Stomach (tissue), 9 donors: ENCODE results near the gene UNC5A. TPM values are rescaled to one million over a fixed set of nuclear protein-coding genes. Genes with fewer than 3 reads are reported as not detected.

ENCODE experiments used
- DNase-seq, 2 donors: peaks; one replicate each; pipeline versions ENCODE4 v3.0.0 to v3.0.0-alpha.2; 2013 to 2019
- H3K27ac ChIP-seq, 5 donors: fragments of 200-600 bp in 4 of 5; sonication (generic) in 4 of 5; one replicate each; pipeline ENCODE4 v1.5.1; 2013 to 2019; ENCODE audit warnings: mild to moderate bottlenecking in 1 of 5, moderate library complexity in 1 of 5
- H3K27me3 ChIP-seq, 3 donors: fragments of 200-600 bp; sonication (generic); one replicate each; pipeline ENCODE4 v1.5.1; 2017 to 2019; ENCODE audit warnings: mixed run types in 1 of 3
- H3K36me3 ChIP-seq, 4 donors: fragments of 200-600 bp; sonication (generic); 1 replicate in 3 of 4; 2 replicates in 1 of 4; pipeline ENCODE4 v1.5.1; 2016 to 2019
- H3K4me1 ChIP-seq, 4 donors: fragments of 200-600 bp; sonication (generic); one replicate each; pipeline ENCODE4 v1.5.1; 2016 to 2019
- H3K4me3 ChIP-seq, 4 donors: fragments of 200-600 bp; sonication (generic) in 3 of 4; one replicate each; pipeline ENCODE4 v1.5.1; 2016 to 2019; ENCODE audit warnings: mild to moderate bottlenecking in 1 of 4
- H3K9me3 ChIP-seq, 4 donors: fragments of 200-600 bp; sonication (generic); one replicate each; pipeline ENCODE4 v1.5.1; 2016 to 2019
- EP300 ChIP-seq: sonication (generic); formaldehyde crosslinking; IDR thresholded peaks from one replicate; pipeline ENCODE4 v1.6.1; 2017; ENCODE audit warnings: antibody characterized with exemption
- POLR2A ChIP-seq, 4 donors: fragments of 450-650 bp; IDR thresholded peaks; one replicate each; pipeline ENCODE4 v1.6.1; 2016; ENCODE audit warnings: antibody characterized with exemption in 4 of 4, control low read depth in 2 of 4, mild to moderate bottlenecking in 1 of 4, moderate library complexity in 1 of 4
- POLR2AphosphoS5 ChIP-seq, 3 donors: sonication (generic); formaldehyde crosslinking; IDR thresholded peaks; one replicate each; pipeline ENCODE4 v1.6.1; 2016; ENCODE audit warnings: antibody characterized with exemption in 3 of 3
- WGBS, 5 donors: extraction: QIAGEN DNeasy Blood & Tissue Kit in 3 of 5; methylation state at CpG; one replicate each; pipeline versions ENCODE4 v1.1.5 to v1.1.7; 2013 to 2018; 5-methylcytosine and 5-hydroxymethylcytosine counted together
- intact Hi-C: fragments of 100-400 bp; cut with DNase I; formaldehyde crosslinking; loops from one replicate; pipeline ENCODE4 v1.15.1; 2023; ENCODE audit warnings: low total_unique reads
- polyA plus RNA-seq, 3 donors: library from polyadenylated mRNA; stranded (reverse); fragments of 200-250 nt; gene quantifications; one replicate each; pipeline ENCODE4 v1.2.3, GENCODE V29; 2013
- total RNA-seq, 5 donors: library from RNA; depleted of rRNA; stranded (reverse); fragments of >200 nt; gene quantifications; one replicate each; pipeline versions ENCODE4 v1.1.0 to v1.2.3, GENCODE V29; 2014 to 2016
- TF ChIP-seq, protein P1 (sequence below), 7 experiments: fragments of 450-650 bp in 4 of 7; fragments of 200-600 bp in 3 of 7; sonication (generic) in 3 of 7; IDR thresholded peaks; one replicate each; pipeline ENCODE4 v1.5.1; 2016 to 2019; ENCODE audit warnings: antibody characterized with exemption in 7 of 7, control low read depth in 2 of 7, mild to moderate bottlenecking in 1 of 7
- donor health status: healthy with polysubstance abuse.
- donor health status: Bipolar disorder and iron deficiency.
- donor health status: healthy.

UNC5A gene
- total and polyA plus RNA-seq, 8 donors, result 0.08 to 0.72 (median 0.46) TPM; not detected in 4

DNA sequence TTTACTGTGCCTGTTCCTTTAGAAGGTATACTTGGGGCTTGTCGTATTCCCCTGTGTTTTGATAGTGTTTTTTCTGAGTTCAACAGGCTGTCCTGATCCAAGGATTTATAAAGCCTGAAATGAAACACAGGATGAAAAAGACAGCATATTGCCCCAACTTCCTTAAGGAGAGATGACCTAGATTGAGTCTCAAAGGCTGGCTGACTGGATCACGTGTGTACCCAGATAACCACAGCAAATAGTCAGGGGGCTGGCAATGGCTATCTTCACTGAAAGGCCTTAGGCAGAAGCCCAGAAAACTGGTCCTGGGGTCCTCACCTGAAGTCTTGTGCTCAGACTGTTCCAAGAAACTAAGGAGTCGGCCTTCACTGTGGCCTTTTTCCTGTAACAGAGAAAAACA, 96.4 kb downstream of the UNC5A start:
- Histone ChIP-seq H3K4me1 (peaks cover 0 to 7% (median 0%) of the 10 kb centered on the region in 4 donors), H3K4me3 (no peak overlapping the region), H3K27ac (no peak overlapping the region), H3K9me3 (no peaks in the 10 kb centered on the region), H3K36me3 (peaks cover 54 to 96% (median 90%) of the 10 kb centered on the region in 4 donors), H3K27me3 (no peaks in the 10 kb centered on the region)
- DNase-seq, result no peak
- TF ChIP-seq POLR2A (IDR thresholded peaks at IDR 0.05) (no peak), EP300 (no peak), POLR2AphosphoS5 (IDR thresholded peaks at IDR 0.05) (no peak)
- TF ChIP-seq, protein P1, sequence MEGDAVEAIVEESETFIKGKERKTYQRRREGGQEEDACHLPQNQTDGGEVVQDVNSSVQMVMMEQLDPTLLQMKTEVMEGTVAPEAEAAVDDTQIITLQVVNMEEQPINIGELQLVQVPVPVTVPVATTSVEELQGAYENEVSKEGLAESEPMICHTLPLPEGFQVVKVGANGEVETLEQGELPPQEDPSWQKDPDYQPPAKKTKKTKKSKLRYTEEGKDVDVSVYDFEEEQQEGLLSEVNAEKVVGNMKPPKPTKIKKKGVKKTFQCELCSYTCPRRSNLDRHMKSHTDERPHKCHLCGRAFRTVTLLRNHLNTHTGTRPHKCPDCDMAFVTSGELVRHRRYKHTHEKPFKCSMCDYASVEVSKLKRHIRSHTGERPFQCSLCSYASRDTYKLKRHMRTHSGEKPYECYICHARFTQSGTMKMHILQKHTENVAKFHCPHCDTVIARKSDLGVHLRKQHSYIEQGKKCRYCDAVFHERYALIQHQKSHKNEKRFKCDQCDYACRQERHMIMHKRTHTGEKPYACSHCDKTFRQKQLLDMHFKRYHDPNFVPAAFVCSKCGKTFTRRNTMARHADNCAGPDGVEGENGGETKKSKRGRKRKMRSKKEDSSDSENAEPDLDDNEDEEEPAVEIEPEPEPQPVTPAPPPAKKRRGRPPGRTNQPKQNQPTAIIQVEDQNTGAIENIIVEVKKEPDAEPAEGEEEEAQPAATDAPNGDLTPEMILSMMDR (IDR thresholded peaks at IDR 0.05), result no peak
- WGBS, 5 donors, result 71 to 80% (median 74%) methylated on average over 3 of the region's 3 CpGs
- intact Hi-C loops, result no loop called here

GRCh38 chr5:176908675-176909368, 98.5 kb downstream of the UNC5A start:
- Histone ChIP-seq H3K4me3 (no peak overlapping the region), H3K27me3 (no peaks in the 10 kb centered on the region), H3K36me3 (peaks cover 48 to 80% (median 73%) of the 10 kb centered on the region in 4 donors), H3K4me1 (peaks cover 0 to 3% (median 0%) of the 10 kb centered on the region in 4 donors), H3K9me3 (no peaks in the 10 kb centered on the region), H3K27ac (no peak overlapping the region)
- 89 to 95% (median 93%) methylated on average over 5 of the region's 5 CpGs for WGBS, 5 donors
- no peak for DNase-seq
- no peak for TF ChIP-seq POLR2AphosphoS5 (IDR thresholded peaks at IDR 0.05)
- TF ChIP-seq, protein P1 (IDR thresholded peaks at IDR 0.05), result no peak
- no peak for TF ChIP-seq EP300
- TF ChIP-seq POLR2A (IDR thresholded peaks at IDR 0.05), result no peak
- intact Hi-C loops, result no loop called here

- H3K4me3 ChIP-seq, result no peak overlapping the region
- no peak overlapping the region for H3K27ac ChIP-seq
- intact Hi-C loops, result no loop called here
- H3K27me3 ChIP-seq, result no peaks in the 10 kb centered on the region
- WGBS, 5 donors, result 61 to 69% (median 64%) methylated on average over 2 of the region's 2 CpGs
- TF ChIP-seq POLR2A (IDR thresholded peaks at IDR 0.05), result no peak
- no peak for TF ChIP-seq EP300
- TF ChIP-seq POLR2AphosphoS5 (IDR thresholded peaks at IDR 0.05), result no peak
- TF ChIP-seq, protein P1 (IDR thresholded peaks at IDR 0.05), result no peak
- no peak for DNase-seq
- peaks cover 20 to 53% (median 43%) of the 10 kb centered on the region in 4 donors for H3K36me3 ChIP-seq
- peaks cover 0 to 3% (median 0%) of the 10 kb centered on the region in 4 donors for H3K4me1 ChIP-seq
- H3K9me3 ChIP-seq, result no peaks in the 10 kb centered on the region
Observed at GRCh38 chr5:176912115-176912514, 101.8 kb downstream of the UNC5A start.

- H3K36me3 ChIP-seq, result peaks cover 0 to 42% (median 32%) of the 10 kb centered on the region in 4 donors
- H3K4me1 ChIP-seq, result no peaks in the 10 kb centered on the region
- intact Hi-C loops, result no loop called here
- no peak for TF ChIP-seq POLR2AphosphoS5 (IDR thresholded peaks at IDR 0.05)
- TF ChIP-seq, protein P1 (IDR thresholded peaks at IDR 0.05), result no peak
- TF ChIP-seq EP300, result no peak
- TF ChIP-seq POLR2A (IDR thresholded peaks at IDR 0.05), result no peak
- H3K9me3 ChIP-seq, result no peaks in the 10 kb centered on the region
- DNase-seq, result no peak
- H3K27ac ChIP-seq, result no peak overlapping the region
- no peak overlapping the region for H3K4me3 ChIP-seq
- no peaks in the 10 kb centered on the region for H3K27me3 ChIP-seq
- 67 to 96% (median 75%) methylated on average over 2 of the region's 2 CpGs for WGBS, 5 donors
Observed at GRCh38 chr5:176915906-176916305, 105.5 kb downstream of the UNC5A start.
